CD4-positive, alpha-beta T cell treated with Interferon gamma for 1 hour (primary cell): ENCODE data around the gene CEACAM20.
"Not testable (repeated sequence)": the region's sequence is repeated elsewhere in the genome, so short reads cannot be mapped to it uniquely, and the experiment has no call there.

Source experiments
- DNase-seq: peaks from one replicate; pipeline ENCODE4 v3.0.0-alpha.2; 2020

Gene CEACAM20

GRCh38 chr19:44529536-44529935, at the start of gene CEACAM20:
CEACAM20 (minus strand) TSS chr19:44529675; CDS start chr19:44529509, 166 bp downstream.
- DNase-seq = no peak

GRCh38 chr19:44577566-44577874, 48.0 kb upstream of the CEACAM20 start:
- DNase-seq = no peak

GRCh38 chr19:44576843-44577565, 47.5 kb upstream of the CEACAM20 start:
- peak; percentile 13 for DNase-seq

- DNase-seq = no peak
Measured at GRCh38 chr19:44575116-44575700, 45.7 kb upstream of the CEACAM20 start.

GRCh38 chr19:44574186-44574950, 44.9 kb upstream of the CEACAM20 start:
- no peak for DNase-seq

- DNase-seq = no peak
Measured at GRCh38 chr19:44573627-44574026, 44.2 kb upstream of the CEACAM20 start.

- no peak for DNase-seq
Measured at GRCh38 chr19:44573183-44573582, 43.7 kb upstream of the CEACAM20 start.

GRCh38 chr19:44572581-44572900, 43.1 kb upstream of the CEACAM20 start:
- no peak for DNase-seq

- no peak for DNase-seq
Measured at GRCh38 chr19:44571830-44572580, 42.5 kb upstream of the CEACAM20 start.

- peak; percentile 23 for DNase-seq
Measured at GRCh38 chr19:44570984-44571684, 41.7 kb upstream of the CEACAM20 start.

- no peak for DNase-seq
Measured at GRCh38 chr19:44570603-44570983, 41.1 kb upstream of the CEACAM20 start.

- no peak for DNase-seq
Measured at GRCh38 chr19:44567745-44568144, 38.3 kb upstream of the CEACAM20 start.

- DNase-seq = no peak
Measured at GRCh38 chr19:44566984-44567383, 37.5 kb upstream of the CEACAM20 start.

GRCh38 chr19:44563086-44563655, 33.7 kb upstream of the CEACAM20 start:
- DNase-seq = not testable (repeated sequence)

- no peak for DNase-seq
Measured at GRCh38 chr19:44557933-44558332, 28.5 kb upstream of the CEACAM20 start.

GRCh38 chr19:44554641-44555246, 25.3 kb upstream of the CEACAM20 start:
- no peak for DNase-seq

GRCh38 chr19:44553478-44554171, 24.1 kb upstream of the CEACAM20 start:
- DNase-seq = no peak

GRCh38 chr19:44552324-44552723, 22.8 kb upstream of the CEACAM20 start:
- peak; percentile 13 for DNase-seq

- DNase-seq = no peak
Measured at GRCh38 chr19:44551850-44552249, 22.4 kb upstream of the CEACAM20 start.

- not testable (repeated sequence) for DNase-seq
Measured at GRCh38 chr19:44550976-44551375, 21.5 kb upstream of the CEACAM20 start.

- no peak for DNase-seq
Measured at GRCh38 chr19:44549507-44549906, 20.0 kb upstream of the CEACAM20 start.
